ENCODE results near the gene MYRF.

The MYRF gene

GRCh38 chr11:61795459-61795858, 43.0 kb downstream of the MYRF start:
- DNase-seq (ENCODE audit: low read depth in 2 of 2): no peak

- DNase-seq (ENCODE audit: low read depth in 2 of 2): no peak
These were observed 43.6 kb downstream of the MYRF start for GRCh38 chr11:61795876-61796526.

GRCh38 chr11:61797263-61797944, 45.0 kb downstream of the MYRF start:
- peak; percentile 41 to 46 for DNase-seq (ENCODE audit: low read depth in 2 of 2)

- DNase-seq (ENCODE audit: low read depth in 2 of 2): no peak
These were observed 47.3 kb downstream of the MYRF start for GRCh38 chr11:61799665-61800284.

- no peak for DNase-seq (ENCODE audit: low read depth in 2 of 2)
These were observed 48.2 kb downstream of the MYRF start for GRCh38 chr11:61800331-61801281.

- no peak for DNase-seq (ENCODE audit: low read depth in 2 of 2)
These were observed 50.2 kb downstream of the MYRF start for GRCh38 chr11:61802605-61803004.

- DNase-seq (ENCODE audit: low read depth in 2 of 2): no peak
These were observed 51.6 kb downstream of the MYRF start for GRCh38 chr11:61803889-61804647.

GRCh38 chr11:61805146-61805545, 52.7 kb downstream of the MYRF start:
- DNase-seq (ENCODE audit: low read depth in 2 of 2): no peak

- no peak for DNase-seq (ENCODE audit: low read depth in 2 of 2)
These were observed 54.3 kb downstream of the MYRF start for GRCh38 chr11:61806785-61807184.

GRCh38 chr11:61810671-61811175, 58.3 kb downstream of the MYRF start:
- DNase-seq (ENCODE audit: low read depth in 2 of 2): no peak

GRCh38 chr11:61811831-61812230, 59.4 kb downstream of the MYRF start:
- no peak for DNase-seq (ENCODE audit: low read depth in 2 of 2)

GRCh38 chr11:61812736-61813411, 60.4 kb downstream of the MYRF start:
- no peak for DNase-seq (ENCODE audit: low read depth in 2 of 2)

GRCh38 chr11:61814247-61814957, 62.0 kb downstream of the MYRF start:
- no peak for DNase-seq (ENCODE audit: low read depth in 2 of 2)

- DNase-seq (ENCODE audit: low read depth in 2 of 2): no peak
These were observed 62.7 kb downstream of the MYRF start for GRCh38 chr11:61814958-61815789.

GRCh38 chr11:61815790-61816735, 63.6 kb downstream of the MYRF start:
- DNase-seq (ENCODE audit: low read depth in 2 of 2): no peak

GRCh38 chr11:61816736-61817455, 64.5 kb downstream of the MYRF start, which contains the start of gene FADS1:
FADS1 (minus strand) TSS chr11:61817003; CDS start chr11:61816929, 74 bp downstream.
- peak in 1 of 2 donors; percentile 21 for DNase-seq (ENCODE audit: low read depth in 2 of 2)
